Tibial nerve (tissue), 4 donors: Measurements from ENCODE around the gene EFCAB5.

Experiments
- CTCF ChIP-seq, 5 experiments: fragments of 200-600 bp in 3 of 5; fragments of 450-650 bp in 2 of 5; sonication (generic) in 3 of 5; IDR thresholded peaks; one replicate each; pipeline ENCODE4 v1.5.1; 2016 to 2019; ENCODE audit warnings: antibody characterized with exemption in 5 of 5, mild to moderate bottlenecking in 3 of 5, moderate library complexity in 2 of 5
- EP300 ChIP-seq, 2 donors: sonication (generic); formaldehyde crosslinking; IDR thresholded peaks; one replicate each; pipeline ENCODE4 v1.6.1; 2017; ENCODE audit warnings: antibody characterized with exemption in 2 of 2, mild to moderate bottlenecking in 1 of 2
- POLR2A ChIP-seq, 2 donors: fragments of 450-650 bp; IDR thresholded peaks; one replicate each; pipeline ENCODE4 v1.6.1; 2017; ENCODE audit warnings: antibody characterized with exemption in 2 of 2, mild to moderate bottlenecking in 2 of 2, moderate library complexity in 2 of 2

DNA sequence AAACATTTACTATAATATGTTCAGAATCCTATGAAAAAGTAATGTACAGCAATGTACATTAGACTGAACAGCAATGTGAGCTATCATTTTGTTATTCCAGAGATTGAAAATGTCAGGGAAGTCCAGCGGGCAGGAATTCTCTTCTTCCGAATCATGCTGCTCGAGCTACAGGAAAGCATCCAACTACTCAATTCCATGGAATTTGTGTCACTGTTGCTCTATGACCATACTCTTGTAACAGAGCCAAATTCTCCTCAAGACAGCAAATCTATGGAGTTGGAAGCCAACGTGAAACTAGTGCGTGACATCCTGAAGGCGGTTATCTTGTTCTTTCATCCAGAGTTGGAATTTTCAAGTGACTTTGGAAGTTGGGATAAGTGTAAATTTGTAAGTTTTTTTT is 150.3 kb downstream of the EFCAB5 start:
- TF ChIP-seq POLR2A (IDR thresholded peaks at IDR 0.05), result no peak
- TF ChIP-seq CTCF (IDR thresholded peaks at IDR 0.05), result no peak
- TF ChIP-seq EP300 (IDR thresholded peaks at IDR 0.05), result no peak
